Left ventricle myocardium inferior (tissue), 1 donor: ENCODE data around the gene PGBD5. TPM values are rescaled to one million over a fixed set of nuclear protein-coding genes. Genes with fewer than 3 reads are reported as not detected.

ENCODE experiments used
- DNase-seq: peaks from one replicate; pipeline ENCODE4 v3.0.0-alpha.2; 2020
- H3K27ac ChIP-seq: fragments of 200-600 bp; replicated peaks from 2 replicates; pipeline ENCODE4 v1.8.0; 2021
- H3K27me3 ChIP-seq: fragments of 200-600 bp; 2 replicates; pipeline ENCODE4 v1.8.0; 2021; ENCODE audit warnings: low read depth
- H3K36me3 ChIP-seq: fragments of 200-600 bp; 2 replicates; pipeline ENCODE4 v1.8.0; 2021
- H3K4me1 ChIP-seq: fragments of 200-600 bp; 2 replicates; pipeline ENCODE4 v1.8.0; 2021
- H3K4me3 ChIP-seq: fragments of 200-600 bp; 2 replicates; pipeline ENCODE4 v1.8.0; 2021; ENCODE audit warnings: mild to moderate bottlenecking, moderate library complexity
- H3K9me3 ChIP-seq: fragments of 200-600 bp; replicated peaks from 2 replicates; pipeline ENCODE4 v1.8.0; 2021
- intact Hi-C: fragments of 100-400 bp; cut with micrococcal nuclease; formaldehyde crosslinking; loops from one replicate; pipeline ENCODE4 v1.11.0; 2022
- total RNA-seq: library from RNA; stranded (reverse); fragmentation: NEBNext Ultra II Directional; extraction: Animal tissue kit (Norgen Biotek cat#: 25700); gene quantifications from one replicate; pipeline ENCODE4 v1.2.1, GENCODE V29; 2021
- TF ChIP-seq, protein P1 (sequence below): fragments of 200-600 bp; IDR thresholded peaks from 2 replicates; pipeline ENCODE4 v1.8.0; 2021; ENCODE audit warnings: antibody characterized with exemption, mild to moderate bottlenecking, borderline replicate concordance
- donor health status: DM: no; HTN: yes; CAD: no; lungs with severe emphysema.

The PGBD5 gene
- total RNA-seq, 1 donor from 2014 or later, result 10.6 TPM

GRCh38 chr1:230280906-230281413, 145.2 kb downstream of the PGBD5 start:
- intact Hi-C loops, result no loop called here
- no peak for DNase-seq
- TF ChIP-seq, protein P1, sequence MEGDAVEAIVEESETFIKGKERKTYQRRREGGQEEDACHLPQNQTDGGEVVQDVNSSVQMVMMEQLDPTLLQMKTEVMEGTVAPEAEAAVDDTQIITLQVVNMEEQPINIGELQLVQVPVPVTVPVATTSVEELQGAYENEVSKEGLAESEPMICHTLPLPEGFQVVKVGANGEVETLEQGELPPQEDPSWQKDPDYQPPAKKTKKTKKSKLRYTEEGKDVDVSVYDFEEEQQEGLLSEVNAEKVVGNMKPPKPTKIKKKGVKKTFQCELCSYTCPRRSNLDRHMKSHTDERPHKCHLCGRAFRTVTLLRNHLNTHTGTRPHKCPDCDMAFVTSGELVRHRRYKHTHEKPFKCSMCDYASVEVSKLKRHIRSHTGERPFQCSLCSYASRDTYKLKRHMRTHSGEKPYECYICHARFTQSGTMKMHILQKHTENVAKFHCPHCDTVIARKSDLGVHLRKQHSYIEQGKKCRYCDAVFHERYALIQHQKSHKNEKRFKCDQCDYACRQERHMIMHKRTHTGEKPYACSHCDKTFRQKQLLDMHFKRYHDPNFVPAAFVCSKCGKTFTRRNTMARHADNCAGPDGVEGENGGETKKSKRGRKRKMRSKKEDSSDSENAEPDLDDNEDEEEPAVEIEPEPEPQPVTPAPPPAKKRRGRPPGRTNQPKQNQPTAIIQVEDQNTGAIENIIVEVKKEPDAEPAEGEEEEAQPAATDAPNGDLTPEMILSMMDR, result no peak

GRCh38 chr1:230280054-230280795, 145.9 kb downstream of the PGBD5 start:
- Histone ChIP-seq H3K27me3 (no peaks in the 10 kb centered on the region), H3K27ac (no peak overlapping the region), H3K4me3 (no peak overlapping the region), H3K9me3 (no peaks in the 10 kb centered on the region), H3K4me1 (peaks cover 17% of the 10 kb centered on the region), H3K36me3 (peaks cover 58% of the 10 kb centered on the region)
- TF ChIP-seq, protein P1, result no peak
- intact Hi-C loops, result no loop called here
- DNase-seq, result no peak

More at GRCh38 chr1:230280906-230281413, 145.2 kb downstream of the PGBD5 start:
- H3K4me3 ChIP-seq, result no peak overlapping the region
- H3K9me3 ChIP-seq, result no peaks in the 10 kb centered on the region
- H3K4me1 ChIP-seq, result peaks cover 17% of the 10 kb centered on the region
- no peak overlapping the region for H3K27ac ChIP-seq
- H3K27me3 ChIP-seq, result no peaks in the 10 kb centered on the region
- peaks cover 50% of the 10 kb centered on the region for H3K36me3 ChIP-seq

DNA sequence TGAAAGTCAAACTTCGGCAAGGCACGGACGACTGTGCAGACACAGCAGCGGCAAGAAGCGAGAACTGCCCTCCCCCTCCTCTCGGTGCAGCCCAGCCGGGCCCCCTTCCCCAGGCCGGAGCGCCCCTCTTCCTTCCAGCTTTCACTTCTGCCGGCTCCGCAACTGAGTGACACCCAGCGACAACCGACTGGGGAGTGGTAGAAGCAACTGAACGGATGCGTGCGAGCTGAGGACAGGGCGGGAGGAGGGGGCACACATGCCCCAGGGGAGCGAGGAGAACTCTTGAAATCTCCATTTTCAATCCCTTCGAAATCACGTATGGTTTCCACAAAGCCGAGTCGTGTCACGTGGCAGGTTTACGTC, 146.6 kb downstream of the PGBD5 start:
- peaks cover 64% of the 10 kb centered on the region for H3K36me3 ChIP-seq
- no peak for DNase-seq
- no peak overlapping the region for H3K27ac ChIP-seq
- intact Hi-C loops, result no loop called here
- TF ChIP-seq, protein P1, result no peak
- no peaks in the 10 kb centered on the region for H3K27me3 ChIP-seq
- H3K4me3 ChIP-seq, result no peak overlapping the region
- H3K4me1 ChIP-seq, result peaks cover 17% of the 10 kb centered on the region
- H3K9me3 ChIP-seq, result no peaks in the 10 kb centered on the region

DNA sequence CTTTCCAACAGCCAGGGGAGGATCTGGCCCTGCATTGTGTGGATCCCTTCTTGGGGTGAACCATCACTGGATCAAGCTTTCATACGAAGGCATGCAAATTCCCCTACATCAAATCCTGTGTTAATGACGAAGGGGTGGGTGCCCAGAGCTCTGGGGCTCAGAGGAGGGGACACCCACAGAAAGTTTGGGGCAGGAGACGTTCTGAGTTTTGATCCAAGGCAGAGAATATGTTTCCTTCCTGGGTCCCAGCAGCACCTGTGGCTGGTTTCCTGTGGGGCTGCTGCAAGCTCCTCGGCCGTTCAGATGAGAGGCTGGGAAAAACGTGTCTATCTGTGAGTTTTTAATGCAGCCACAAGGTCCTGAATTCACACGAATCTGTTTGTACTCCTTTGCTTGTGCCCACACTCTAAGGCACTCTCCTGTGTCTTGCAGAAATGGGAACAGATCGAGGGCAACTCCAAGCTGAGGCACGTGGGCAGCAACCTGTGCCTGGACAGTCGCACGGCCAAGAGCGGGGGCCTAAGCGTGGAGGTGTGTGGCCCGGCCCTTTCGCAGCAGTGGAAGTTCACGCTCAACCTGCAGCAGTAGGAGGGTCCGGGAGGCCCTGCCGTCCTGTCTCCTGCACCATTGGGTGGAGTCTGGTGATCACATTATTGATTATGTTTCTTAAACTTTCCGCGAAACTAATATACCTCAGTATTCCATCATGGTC, 147.1 kb downstream of the PGBD5 start:
- intact Hi-C loops, result no loop called here
- no peaks in the 10 kb centered on the region for H3K27me3 ChIP-seq
- H3K4me3 ChIP-seq, result no peak overlapping the region
- TF ChIP-seq, protein P1, result no peak
- no peaks in the 10 kb centered on the region for H3K9me3 ChIP-seq
- H3K36me3 ChIP-seq, result peaks cover 69% of the 10 kb centered on the region
- H3K27ac ChIP-seq, result no peak overlapping the region
- H3K4me1 ChIP-seq, result peaks cover 17% of the 10 kb centered on the region
- no peak for DNase-seq

GRCh38 chr1:230278376-230278775, 147.8 kb downstream of the PGBD5 start:
- peaks cover 17% of the 10 kb centered on the region for H3K4me1 ChIP-seq
- intact Hi-C loops, result no loop called here
- TF ChIP-seq, protein P1, result no peak
- H3K27me3 ChIP-seq, result no peaks in the 10 kb centered on the region
- H3K4me3 ChIP-seq, result no peak overlapping the region
- H3K27ac ChIP-seq, result no peak overlapping the region
- H3K9me3 ChIP-seq, result no peaks in the 10 kb centered on the region
- DNase-seq, result no peak
- H3K36me3 ChIP-seq, result peaks cover 69% of the 10 kb centered on the region
